Ectodermal cell (in vitro differentiated cells): Measurements from ENCODE around the gene KCNE4.

Source experiments
- H3K27ac ChIP-seq: 2 replicates; pipeline ENCODE4 v1.7.0; 2013; ENCODE audit warnings: mild to moderate bottlenecking, low read depth, low read length; ENCODE audit not compliant: insufficient read depth, poor library complexity, severe bottlenecking
- H3K27me3 ChIP-seq: 2 replicates; pipeline ENCODE4 v1.7.0; 2013; ENCODE audit warnings: mild to moderate bottlenecking, low read length; ENCODE audit not compliant: insufficient read depth, control insufficient read depth, poor library complexity, severe bottlenecking
- H3K36me3 ChIP-seq: one replicate; pipeline ENCODE4 v1.7.0; 2013; ENCODE audit warnings: low read length; ENCODE audit not compliant: control insufficient read depth, insufficient read depth
- H3K4me1 ChIP-seq: one replicate; pipeline ENCODE4 v1.7.0; 2013; ENCODE audit warnings: low read length; ENCODE audit not compliant: control insufficient read depth, insufficient read depth
- H3K4me3 ChIP-seq: 2 replicates; pipeline ENCODE4 v1.7.0; 2013; ENCODE audit warnings: low read depth, low read length, control low read depth; ENCODE audit not compliant: insufficient read depth
- H3K9me3 ChIP-seq: 2 replicates; pipeline ENCODE4 v1.7.0; 2013; ENCODE audit warnings: mild to moderate bottlenecking, low read length, moderate library complexity; ENCODE audit not compliant: control insufficient read depth
- WGBS, 2 experiments: methylation state at CpG; one replicate each; pipeline ENCODE4 v1.1.7; 2013; ENCODE audit warnings: missing lambda C conversion rate in 2 of 2; 5-methylcytosine and 5-hydroxymethylcytosine counted together

The KCNE4 gene

GRCh38 chr2:223020971-223021675 is 30.9 kb upstream of the KCNE4 start:
- Histone ChIP-seq H3K4me1 (no peaks in the 10 kb centered on the region), H3K4me3 (no peak overlapping the region), H3K36me3 (no peaks in the 10 kb centered on the region), H3K9me3 (no peaks in the 10 kb centered on the region), H3K27ac (no peak overlapping the region), H3K27me3 (no peaks in the 10 kb centered on the region)
- WGBS, 2 experiments, result 72% methylated on average over 5 to 7 of the region's 7 CpGs

- no peak overlapping the region for H3K27ac ChIP-seq
- 83 to 86% methylated on average over 3 to 5 of the region's 5 CpGs for WGBS, 2 experiments
- no peak overlapping the region for H3K4me3 ChIP-seq
- H3K36me3 ChIP-seq, result no peaks in the 10 kb centered on the region
- no peaks in the 10 kb centered on the region for H3K4me1 ChIP-seq
- no peaks in the 10 kb centered on the region for H3K9me3 ChIP-seq
- H3K27me3 ChIP-seq, result no peaks in the 10 kb centered on the region
Observed at GRCh38 chr2:223026357-223027110, 25.5 kb upstream of the KCNE4 start.

- Histone ChIP-seq H3K4me3 (no peak overlapping the region), H3K36me3 (no peaks in the 10 kb centered on the region), H3K27ac (no peak overlapping the region), H3K9me3 (no peaks in the 10 kb centered on the region), H3K27me3 (no peaks in the 10 kb centered on the region), H3K4me1 (no peaks in the 10 kb centered on the region)
- WGBS, 2 experiments, result 89 to 97% methylated on average over 2 of the region's 2 CpGs
Observed at GRCh38 chr2:223027442-223027841, 24.5 kb upstream of the KCNE4 start.

DNA sequence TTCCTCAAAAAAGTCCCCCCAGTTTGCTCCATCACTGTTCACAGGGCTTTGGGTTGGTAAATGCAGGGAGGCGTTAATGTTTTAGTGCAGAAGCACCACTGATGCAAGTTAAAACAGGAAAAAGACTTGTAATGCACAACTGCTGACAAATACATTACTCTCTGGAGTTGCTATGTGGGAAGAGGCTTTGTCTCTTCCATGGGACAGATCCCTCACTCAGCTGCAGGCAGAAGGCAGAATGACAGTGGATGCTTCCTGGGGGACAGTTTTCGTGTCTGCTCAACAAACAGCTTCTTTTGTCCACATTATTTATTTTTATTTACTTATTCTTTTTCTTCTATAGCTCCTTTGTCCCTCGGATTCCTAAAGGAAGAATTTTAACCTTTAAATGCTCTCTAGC is 22.7 kb upstream of the KCNE4 start:
- Histone ChIP-seq H3K27me3 (no peaks in the 10 kb centered on the region), H3K36me3 (no peaks in the 10 kb centered on the region), H3K9me3 (no peaks in the 10 kb centered on the region), H3K4me3 (no peak overlapping the region), H3K27ac (no peak overlapping the region), H3K4me1 (no peaks in the 10 kb centered on the region)
- WGBS, 2 experiments, result 74 to 81% methylated on average over 2 to 3 of the region's 3 CpGs

- no peak overlapping the region for H3K4me3 ChIP-seq
- WGBS, 2 experiments, result 93 to 94% methylated on average over 7 of the region's 8 CpGs
- no peaks in the 10 kb centered on the region for H3K9me3 ChIP-seq
- no peaks in the 10 kb centered on the region for H3K4me1 ChIP-seq
- no peaks in the 10 kb centered on the region for H3K27me3 ChIP-seq
- H3K36me3 ChIP-seq, result no peaks in the 10 kb centered on the region
- H3K27ac ChIP-seq, result no peak overlapping the region
Observed at GRCh38 chr2:223032187-223033142, 19.5 kb upstream of the KCNE4 start.

GRCh38 chr2:223034221-223034975 is 17.6 kb upstream of the KCNE4 start:
- Histone ChIP-seq H3K9me3 (no peaks in the 10 kb centered on the region), H3K27me3 (no peaks in the 10 kb centered on the region), H3K27ac (no peak overlapping the region), H3K4me1 (peaks cover 4% of the 10 kb centered on the region), H3K4me3 (no peak overlapping the region), H3K36me3 (no peaks in the 10 kb centered on the region)

- H3K4me3 ChIP-seq, result no peak overlapping the region
Observed at GRCh38 chr2:223036790-223037444, 15.1 kb upstream of the KCNE4 start.

GRCh38 chr2:223037445-223037800 is 14.6 kb upstream of the KCNE4 start:
- WGBS, 2 experiments, result 90 to 95% methylated on average over 2 of the region's 2 CpGs
- no peaks in the 10 kb centered on the region for H3K36me3 ChIP-seq
- no peaks in the 10 kb centered on the region for H3K9me3 ChIP-seq
- no peak overlapping the region for H3K27ac ChIP-seq
- no peak overlapping the region for H3K4me3 ChIP-seq
- peaks cover 4% of the 10 kb centered on the region for H3K4me1 ChIP-seq
- H3K27me3 ChIP-seq, result no peaks in the 10 kb centered on the region

More at GRCh38 chr2:223036790-223037444, 15.1 kb upstream of the KCNE4 start:
- H3K27ac ChIP-seq, result no peak overlapping the region
- H3K4me1 ChIP-seq, result peaks cover 4% of the 10 kb centered on the region
- no peaks in the 10 kb centered on the region for H3K27me3 ChIP-seq
- no peaks in the 10 kb centered on the region for H3K36me3 ChIP-seq
- no peaks in the 10 kb centered on the region for H3K9me3 ChIP-seq
- WGBS, 2 experiments, result 39 to 46% methylated on average over 3 of the region's 3 CpGs

DNA sequence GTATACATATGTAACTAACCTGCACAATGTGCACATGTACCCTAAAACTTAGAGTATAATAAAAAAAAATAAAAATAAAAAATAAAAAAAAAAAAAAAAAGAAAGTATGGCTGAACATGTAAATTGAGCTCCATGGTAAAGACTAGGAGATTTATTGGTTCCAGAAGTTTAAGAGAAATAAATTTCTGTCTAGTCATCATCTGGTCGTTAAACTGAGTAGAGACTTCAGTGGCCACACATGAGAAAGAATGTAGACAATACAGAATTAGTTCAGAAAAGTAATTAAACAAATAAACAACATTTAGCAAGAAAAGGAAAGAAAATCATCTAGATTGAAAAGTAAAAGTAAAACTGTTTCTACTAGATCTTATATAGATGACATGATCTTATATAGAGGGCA is 12.4 kb upstream of the KCNE4 start:
- Histone ChIP-seq H3K9me3 (no peaks in the 10 kb centered on the region), H3K36me3 (no peaks in the 10 kb centered on the region), H3K4me3 (no peak overlapping the region), H3K4me1 (peaks cover 4% of the 10 kb centered on the region), H3K27me3 (no peaks in the 10 kb centered on the region), H3K27ac (no peak overlapping the region)
- WGBS, 2 experiments, result 86 to 100% methylated on average over 1 of the region's 1 CpG
